Spleen (tissue), 11 donors: ENCODE results near the gene ATXN8OS. TPM values are rescaled to one million over a fixed set of nuclear protein-coding genes. Genes with fewer than 3 reads are reported as not detected.

ENCODE experiments used
- DNase-seq: peaks from one replicate; pipeline ENCODE4 v3.0.0-alpha.2; 2020
- H3K27ac ChIP-seq, 8 donors: fragments of 200-600 bp; sonication (generic) in 7 of 8; 1 replicate in 4 of 8; 2 replicates in 4 of 8; pipeline versions ENCODE4 v1.5.0 to v1.8.0; 2016 to 2021; ENCODE audit warnings: inconsistent platforms in 4 of 8, mild to moderate bottlenecking in 4 of 8, moderate library complexity in 1 of 8
- H3K27me3 ChIP-seq, 7 donors: fragments of 200-600 bp; sonication (generic) in 6 of 7; replicated peaks in 1 of 7; 1 replicate in 4 of 7; 2 replicates in 3 of 7; pipeline versions ENCODE4 v1.5.0 to v1.8.0; 2016 to 2021; ENCODE audit warnings: inconsistent platforms in 3 of 7, mild to moderate bottlenecking in 1 of 7
- H3K36me3 ChIP-seq, 6 donors: fragments of 200-600 bp; sonication (generic) in 5 of 6; 1 replicate in 4 of 6; 2 replicates in 2 of 6; pipeline versions ENCODE4 v1.5.0 to v1.8.0; 2016 to 2021; ENCODE audit warnings: inconsistent platforms in 2 of 6
- H3K4me1 ChIP-seq, 6 donors: fragments of 200-600 bp; sonication (generic) in 5 of 6; 1 replicate in 3 of 6; 2 replicates in 3 of 6; pipeline versions ENCODE4 v1.5.0 to v1.8.0; 2016 to 2021; ENCODE audit warnings: inconsistent platforms in 3 of 6
- H3K4me3 ChIP-seq, 8 donors: fragments of 200-600 bp; sonication (generic) in 7 of 8; 1 replicate in 4 of 8; 2 replicates in 4 of 8; pipeline versions ENCODE4 v1.5.0 to v1.8.0; 2016 to 2021; ENCODE audit warnings: inconsistent platforms in 4 of 8, mild to moderate bottlenecking in 4 of 8, moderate library complexity in 2 of 8
- H3K9me3 ChIP-seq, 8 donors: fragments of 200-600 bp; sonication (generic) in 7 of 8; 1 replicate in 4 of 8; 2 replicates in 4 of 8; pipeline versions ENCODE4 v1.5.0 to v1.8.0; 2016 to 2021; ENCODE audit warnings: inconsistent platforms in 4 of 8
- CTCF ChIP-seq, 11 experiments: fragments of 200-600 bp in 7 of 11; fragments of 450-650 bp in 4 of 11; sonication (generic) in 4 of 11; IDR thresholded peaks in 8 of 11; conservative IDR thresholded peaks in 3 of 11; 1 replicate in 7 of 11; 2 replicates in 4 of 11; pipeline versions ENCODE4 v1.4.0 to v1.8.0; 2016 to 2021; ENCODE audit warnings: antibody characterized with exemption in 11 of 11, inconsistent platforms in 4 of 11, mild to moderate bottlenecking in 1 of 11
- POLR2A ChIP-seq, 3 donors: fragments of 450-650 bp; IDR thresholded peaks; one replicate each; pipeline ENCODE4 v1.5.1; 2017; ENCODE audit warnings: antibody characterized with exemption in 3 of 3, mild to moderate bottlenecking in 1 of 3
- POLR2AphosphoS5 ChIP-seq, 3 donors: sonication (generic); formaldehyde crosslinking; IDR thresholded peaks; one replicate each; pipeline ENCODE4 v1.5.1; 2017; ENCODE audit warnings: antibody characterized with exemption in 3 of 3
- WGBS, 5 donors: extraction: QIAGEN DNeasy Blood & Tissue Kit in 3 of 5; methylation state at CpG; one replicate each; pipeline versions ENCODE4 v1.1.5 to v1.1.7; 2013 to 2018; 5-methylcytosine and 5-hydroxymethylcytosine counted together
- intact Hi-C: fragments of 100-400 bp; cut with DNase I; formaldehyde crosslinking; loops from one replicate; pipeline ENCODE4 v1.15.0; 2023; ENCODE audit warnings: low total_unique reads
- polyA plus RNA-seq, 3 donors: library from polyadenylated mRNA; stranded (reverse); fragments of 200-250 nt; gene quantifications; one replicate each; pipeline ENCODE4 v1.2.1, GENCODE V29; 2013
- total RNA-seq, 7 donors: library from RNA; depleted of rRNA in 3 of 7; stranded (reverse); fragments of >200 nt in 3 of 7; fragmentation: NEBNext Ultra II Directional in 4 of 7; extraction: Animal tissue kit (Norgen Biotek cat#: 25700) in 4 of 7; gene quantifications; one replicate each; pipeline versions ENCODE4 v1.1.0 to v1.2.1, GENCODE V29; 2016 to 2021
- donor health status: healthy with polysubstance abuse.
- donor health status: DM: no; HTN: no; CAD: no; lungs with moderate emphysema.
- donor health status: DM: no; HTN: no; CAD: no.
- donor health status: Bipolar disorder and iron deficiency.
- donor health status: healthy.
- donor health status: DM: no; HTN: no; CAD: no.
- donor health status: DM: yes; HTN: yes; CAD: no.

ATXN8OS gene
- total and polyA plus RNA-seq, 10 donors, result not detected

- Histone ChIP-seq H3K36me3 (no peaks in the 10 kb centered on the region), H3K4me1 (no peaks in the 10 kb centered on the region), H3K27ac (no peak overlapping the region), H3K4me3 (no peak overlapping the region), H3K9me3 (peaks cover 0 to 5% (median 0%) of the 10 kb centered on the region in 8 donors), H3K27me3 (no peaks in the 10 kb centered on the region)
- 77 to 91% (median 85%) methylated on average over 2 of the region's 2 CpGs for WGBS, 5 donors
- no peak for TF ChIP-seq POLR2AphosphoS5 (IDR thresholded peaks at IDR 0.05)
- TF ChIP-seq CTCF (IDR thresholded peaks at IDR 0.05 in 8 of 11, conservative IDR thresholded peaks at IDR 0.05 in 3 of 11), result no peak
- TF ChIP-seq POLR2A (IDR thresholded peaks at IDR 0.05), result no peak
- DNase-seq, result no peak
- intact Hi-C loops, result no loop called here
These were observed 17.4 kb upstream of the ATXN8OS start for GRCh38 chr13:70090036-70090723.

- no peaks in the 10 kb centered on the region for H3K4me1 ChIP-seq
- no peak overlapping the region for H3K27ac ChIP-seq
- TF ChIP-seq POLR2AphosphoS5 (IDR thresholded peaks at IDR 0.05) (no peak), CTCF (IDR thresholded peaks at IDR 0.05 in 8 of 11, conservative IDR thresholded peaks at IDR 0.05 in 3 of 11) (no peak), POLR2A (IDR thresholded peaks at IDR 0.05) (no peak)
- no peaks in the 10 kb centered on the region for H3K27me3 ChIP-seq
- H3K4me3 ChIP-seq, result no peak overlapping the region
- H3K36me3 ChIP-seq, result no peaks in the 10 kb centered on the region
- WGBS, 5 donors, result 44 to 60% (median 48%) methylated on average over 1 of the region's 1 CpG
- no peak for DNase-seq
- intact Hi-C loops, result no loop called here
- no peaks in the 10 kb centered on the region for H3K9me3 ChIP-seq
These were observed 9.0 kb upstream of the ATXN8OS start for GRCh38 chr13:70098669-70099068.

- Histone ChIP-seq H3K4me3 (no peak overlapping the region), H3K27me3 (peaks cover 0 to 12% (median 0%) of the 10 kb centered on the region in 7 donors), H3K9me3 (peaks cover 0 to 9% (median 0%) of the 10 kb centered on the region in 8 donors), H3K27ac (no peak overlapping the region), H3K4me1 (no peaks in the 10 kb centered on the region), H3K36me3 (no peaks in the 10 kb centered on the region)
- intact Hi-C loops, result no loop called here
- no peak for DNase-seq
- TF ChIP-seq POLR2AphosphoS5 (IDR thresholded peaks at IDR 0.05) (no peak), CTCF (IDR thresholded peaks at IDR 0.05 in 8 of 11, conservative IDR thresholded peaks at IDR 0.05 in 3 of 11) (no peak), POLR2A (IDR thresholded peaks at IDR 0.05) (no peak)
These were observed 3.1 kb upstream of the ATXN8OS start for GRCh38 chr13:70104481-70104880.

GRCh38 chr13:70107125-70107497 is 515 bp upstream of the ATXN8OS start:
- 29 to 37% (median 33%) methylated on average over 8 to 9 of the region's 9 CpGs for WGBS, 5 donors
- no peaks in the 10 kb centered on the region for H3K36me3 ChIP-seq
- no peak for DNase-seq
- H3K4me1 ChIP-seq, result no peaks in the 10 kb centered on the region
- no peak overlapping the region for H3K4me3 ChIP-seq
- no peak for TF ChIP-seq POLR2A (IDR thresholded peaks at IDR 0.05)
- no peak for TF ChIP-seq POLR2AphosphoS5 (IDR thresholded peaks at IDR 0.05)
- no peak for TF ChIP-seq CTCF (IDR thresholded peaks at IDR 0.05 in 8 of 11, conservative IDR thresholded peaks at IDR 0.05 in 3 of 11)
- peaks cover 0 to 12% (median 0%) of the 10 kb centered on the region in 7 donors for H3K27me3 ChIP-seq
- H3K27ac ChIP-seq, result no peak overlapping the region
- intact Hi-C loops, result no loop called here
- H3K9me3 ChIP-seq, result peaks cover 0 to 9% (median 0%) of the 10 kb centered on the region in 8 donors
